CD4-positive, alpha-beta T cell (primary cell): Measurements from ENCODE around the gene DLG1. TPM values are rescaled to one million over a fixed set of nuclear protein-coding genes. Genes with fewer than 3 reads are reported as not detected.

ENCODE experiments used
- ATAC-seq: fragments of 200-7000 bp; cut with Tn5 transposase; one replicate; pipeline ENCODE4 v1.10.0; 2022; ENCODE audit warnings: mild to moderate bottlenecking; ENCODE audit not compliant: poor library complexity
- CTCF ChIA-PET: fragments of 350-600 bp; sonication (Branson Sonifier 250); formaldehyde crosslinking; loops from one replicate; lab custom pipeline; 2021; ENCODE audit warnings: antibody characterized with exemption, inconsistent platforms; lab: Charles Lee
- POLR2A ChIA-PET: fragments of 350-600 bp; sonication (Branson Sonifier 250); formaldehyde crosslinking; loops from one replicate; lab custom pipeline; 2021; ENCODE audit warnings: antibody characterized with exemption, inconsistent platforms; lab: Charles Lee
- DNase-seq, 14 experiments: peaks; one replicate each; pipeline ENCODE4 v3.0.0-alpha.2; 2013 to 2020; ENCODE audit warnings: mixed read lengths in 2 of 14
- H3K27ac ChIP-seq, 2 donors: one replicate each; pipeline versions ENCODE4 v1.5.1 to v1.7.0; 2013; ENCODE audit warnings: low read length in 2 of 2, low read depth in 1 of 2, mild to moderate bottlenecking in 1 of 2
- H3K27me3 ChIP-seq, 2 experiments: 1 replicate in 1 of 2; 2 replicates in 1 of 2; pipeline versions ENCODE4 v1.6.1 to v1.7.0; 2013; ENCODE audit warnings: low read length in 2 of 2, control low read depth in 1 of 2, mild to moderate bottlenecking in 1 of 2, moderate library complexity in 1 of 2; ENCODE audit not compliant: insufficient read depth in 2 of 2, control insufficient read depth in 1 of 2
- H3K36me3 ChIP-seq: one replicate; pipeline ENCODE4 v1.6.1; 2013; ENCODE audit warnings: low read length, control low read depth; ENCODE audit not compliant: insufficient read depth
- H3K4me1 ChIP-seq: one replicate; pipeline ENCODE4 v1.6.1; 2013; ENCODE audit warnings: low read length, control low read depth; ENCODE audit not compliant: insufficient read depth
- H3K4me3 ChIP-seq: one replicate; pipeline ENCODE4 v1.5.1; 2013; ENCODE audit warnings: mild to moderate bottlenecking, low read length, moderate library complexity
- H3K9me3 ChIP-seq, 2 experiments: 1 replicate in 1 of 2; 2 replicates in 1 of 2; pipeline versions ENCODE4 v1.6.1 to v1.7.0; 2013; ENCODE audit warnings: low read length in 2 of 2, mild to moderate bottlenecking in 2 of 2, control low read depth in 1 of 2, moderate library complexity in 1 of 2; ENCODE audit not compliant: control insufficient read depth in 1 of 2, insufficient read depth in 1 of 2
- H3K27ac Mint-ChIP-seq: one replicate; pipeline ENCODE4 v1.8.0; 2020; ENCODE audit warnings: mixed read lengths
- H3K27me3 Mint-ChIP-seq: one replicate; pipeline ENCODE4 v1.8.0; 2021; ENCODE audit warnings: mixed read lengths
- H3K36me3 Mint-ChIP-seq: one replicate; pipeline ENCODE4 v1.8.0; 2021; ENCODE audit warnings: low read depth, mixed read lengths
- H3K4me1 Mint-ChIP-seq: one replicate; pipeline ENCODE4 v1.8.0; 2021; ENCODE audit warnings: low read depth, mixed read lengths
- H3K4me3 Mint-ChIP-seq: one replicate; pipeline ENCODE4 v1.8.0; 2020; ENCODE audit warnings: mild to moderate bottlenecking, mixed read lengths
- H3K9me3 Mint-ChIP-seq: one replicate; pipeline ENCODE4 v1.8.0; 2020; ENCODE audit warnings: mixed read lengths
- CTCF ChIP-seq: fragments of 200-600 bp; IDR thresholded peaks from one replicate; pipeline ENCODE4 v1.8.0; 2022; ENCODE audit warnings: antibody characterized with exemption, mild to moderate bottlenecking
- intact Hi-C, 2 experiments: fragments of 100-400 bp; cut with DNase I in 1 of 2; cut with micrococcal nuclease in 1 of 2; formaldehyde crosslinking; loops; one replicate each; pipeline versions ENCODE4 v1.15.1 to v1.9.0; 2023 to 2025; cut with DNase I, micrococcal nuclease
- total RNA-seq, 174 experiments: library from RNA in 2 of 174; stranded (reverse) in 2 of 174; gene quantifications; one replicate each; pipeline ENCODE4 v1.2.3 and lab custom pipeline; 2021 to 2026

Gene DLG1
- total RNA-seq, 2 experiments from 2014 or later = 86.8 to 91.8 TPM

DNA sequence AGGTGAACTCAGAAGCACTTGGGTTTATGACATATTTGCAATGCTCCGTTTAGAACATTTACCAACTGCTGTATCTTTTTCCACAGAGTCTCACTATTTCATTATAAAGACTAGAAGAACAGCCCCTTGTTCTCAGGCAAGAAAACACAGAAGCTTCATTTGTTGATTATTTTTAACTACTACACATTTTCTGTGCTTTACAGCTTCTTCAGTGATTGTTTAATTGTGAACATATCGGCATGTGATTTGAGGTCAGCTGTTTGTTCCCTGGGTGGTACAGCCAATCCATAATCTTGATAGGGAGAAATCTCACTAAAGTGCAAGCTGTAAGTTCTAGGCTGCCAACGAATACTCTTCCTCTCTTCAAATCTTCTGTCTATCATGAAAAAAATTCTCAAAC is 31.0 kb upstream of the DLG1 start:
- Histone ChIP-seq H3K27ac (no peak overlapping the region), H3K4me3 (no peak overlapping the region), H3K36me3 (no peaks in the 10 kb centered on the region), H3K9me3 (no peaks in the 10 kb centered on the region), H3K27me3 (no peaks in the 10 kb centered on the region), H3K4me1 (no peaks in the 10 kb centered on the region)
- CTCF ChIA-PET = no interaction called here
- H3K27me3 Mint-ChIP-seq = peaks cover 10% of the 10 kb centered on the region
- ATAC-seq = no peak
- TF ChIP-seq CTCF = no peak
- H3K4me1 Mint-ChIP-seq = no peaks in the 10 kb centered on the region
- POLR2A ChIA-PET = no interaction called here
- H3K9me3 Mint-ChIP-seq = no peaks in the 10 kb centered on the region
- DNase-seq = no peak
- H3K27ac Mint-ChIP-seq = no peak overlapping the region
- intact Hi-C loops = no loop called here
- no peak overlapping the region for H3K4me3 Mint-ChIP-seq
- no peaks in the 10 kb centered on the region for H3K36me3 Mint-ChIP-seq

DNA sequence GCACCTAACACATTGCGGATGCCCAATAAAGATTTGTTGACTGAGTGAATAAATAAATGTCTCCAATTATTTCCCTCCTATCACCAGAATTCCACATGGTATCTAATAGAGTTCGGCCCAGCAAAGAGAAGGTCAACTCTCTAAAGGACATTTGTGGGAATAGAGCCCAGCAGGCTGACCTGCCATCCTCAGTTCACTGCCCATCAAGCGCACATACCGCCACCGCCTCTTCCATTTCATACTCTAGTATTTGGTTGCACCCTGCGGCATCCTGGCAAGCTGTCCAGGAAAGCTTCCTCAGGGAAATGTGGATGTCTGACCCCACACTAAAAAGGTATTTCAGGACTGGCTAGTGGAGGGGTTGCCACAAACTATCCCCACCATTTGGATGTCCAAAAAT is 29.8 kb upstream of the DLG1 start:
- Histone ChIP-seq H3K9me3 (no peaks in the 10 kb centered on the region), H3K36me3 (no peaks in the 10 kb centered on the region), H3K27me3 (no peaks in the 10 kb centered on the region), H3K4me3 (no peak overlapping the region), H3K27ac (no peak overlapping the region), H3K4me1 (no peaks in the 10 kb centered on the region)
- no peak for ATAC-seq
- POLR2A ChIA-PET = no interaction called here
- no peak for DNase-seq
- Mint-ChIP-seq H3K4me1 (no peaks in the 10 kb centered on the region), H3K36me3 (no peaks in the 10 kb centered on the region), H3K4me3 (no peak overlapping the region), H3K9me3 (no peaks in the 10 kb centered on the region), H3K27me3 (peaks cover 15% of the 10 kb centered on the region), H3K27ac (no peak overlapping the region)
- TF ChIP-seq CTCF = no peak
- intact Hi-C loops = no loop called here
- CTCF ChIA-PET = no interaction called here

DNA sequence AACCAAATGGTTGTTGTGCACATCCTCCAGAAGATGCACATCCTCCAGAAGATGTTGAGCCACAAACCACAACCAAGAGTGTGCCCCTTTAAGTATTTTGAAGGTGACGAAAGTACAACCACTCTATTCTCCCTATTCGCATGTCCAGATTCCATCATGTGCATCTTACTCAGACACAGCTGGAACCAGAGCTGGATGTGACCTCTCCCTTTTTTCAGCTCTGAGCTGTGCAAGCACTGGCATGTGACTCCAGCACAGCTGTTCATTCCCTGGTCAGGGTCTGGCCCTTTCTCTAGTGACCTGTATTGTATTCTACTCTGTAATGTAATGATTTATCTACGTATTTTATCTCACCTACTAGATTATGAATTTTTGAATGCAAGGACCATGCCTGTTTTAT is 29.3 kb upstream of the DLG1 start:
- TF ChIP-seq CTCF = no peak
- DNase-seq (no peak), ATAC-seq (no peak)
- H3K36me3 ChIP-seq = no peaks in the 10 kb centered on the region
- Mint-ChIP-seq H3K9me3 (no peaks in the 10 kb centered on the region), H3K4me1 (no peaks in the 10 kb centered on the region), H3K27me3 (peaks cover 16% of the 10 kb centered on the region), H3K27ac (no peak overlapping the region), H3K36me3 (no peaks in the 10 kb centered on the region), H3K4me3 (no peak overlapping the region)
- H3K27ac ChIP-seq = no peak overlapping the region
- no peaks in the 10 kb centered on the region for H3K4me1 ChIP-seq
- H3K27me3 ChIP-seq = no peaks in the 10 kb centered on the region
- intact Hi-C loops = no loop called here
- H3K9me3 ChIP-seq = no peaks in the 10 kb centered on the region
- H3K4me3 ChIP-seq = no peak overlapping the region
- ChIA-PET CTCF (no interaction called here), POLR2A (no interaction called here)
